Astrocyte (in vitro differentiated cells and primary cell): Measurements from ENCODE around the gene GGCX. TPM values are rescaled to one million over a fixed set of nuclear protein-coding genes. Genes with fewer than 3 reads are reported as not detected.
"Not testable (repeated sequence)": the region's sequence is repeated elsewhere in the genome, so short reads cannot be mapped to it uniquely, and the experiment has no call there.

Experiments used
- DNase-seq: peaks from one replicate; pipeline ENCODE4 v3.0.0-alpha.2; 2010; ENCODE audit warnings: low read depth
- FAIRE-seq: peaks from 2 replicates; lab custom pipeline; 2011; peaks lifted over from hg19 to GRCh38; lab: Jason Lieb, UNC
- H2AFZ ChIP-seq: 2 replicates; pipeline ENCODE4 v1.6.0; 2012; ENCODE audit warnings: low read depth, low read length, inconsistent platforms
- H3K27ac ChIP-seq: 2 replicates; pipeline ENCODE4 v1.5.1; 2011; ENCODE audit warnings: low read depth, low read length, inconsistent platforms
- H3K27me3 ChIP-seq: 2 replicates; pipeline ENCODE4 v1.6.0; 2011; ENCODE audit warnings: low read length, inconsistent platforms; ENCODE audit not compliant: insufficient read depth
- H3K36me3 ChIP-seq: 2 replicates; pipeline ENCODE4 v1.5.1; 2011; ENCODE audit warnings: low read length, inconsistent platforms; ENCODE audit not compliant: insufficient read depth
- H3K4me1 ChIP-seq: 2 replicates; pipeline ENCODE4 v1.5.1; 2011; ENCODE audit warnings: low read length, inconsistent platforms; ENCODE audit not compliant: insufficient read depth
- H3K4me2 ChIP-seq: 2 replicates; pipeline ENCODE4 v1.6.0; 2012; ENCODE audit warnings: low read length, inconsistent platforms
- H3K4me3 ChIP-seq: 2 replicates; pipeline ENCODE4 v1.5.1; 2011; ENCODE audit warnings: low read depth, mild to moderate bottlenecking, low read length, inconsistent platforms; ENCODE audit not compliant: insufficient read depth
- H3K79me2 ChIP-seq: 2 replicates; pipeline ENCODE4 v1.6.0; 2012; ENCODE audit warnings: mild to moderate bottlenecking, low read length, inconsistent platforms; ENCODE audit not compliant: insufficient read depth
- H3K9ac ChIP-seq: 2 replicates; pipeline ENCODE4 v1.6.0; 2012; ENCODE audit warnings: mild to moderate bottlenecking, low read length, inconsistent platforms
- H3K9me3 ChIP-seq: 2 replicates; pipeline ENCODE4 v1.5.1; 2012; ENCODE audit warnings: low read depth, mild to moderate bottlenecking, low read length, inconsistent platforms; ENCODE audit not compliant: insufficient read depth
- H4K20me1 ChIP-seq: 2 replicates; pipeline ENCODE4 v1.6.0; 2012; ENCODE audit warnings: low read length, inconsistent platforms; ENCODE audit not compliant: insufficient read depth
- H3K27ac Mint-ChIP-seq: one replicate; pipeline ENCODE4 v1.8.0; 2021; ENCODE audit warnings: mild to moderate bottlenecking, mixed read lengths; ENCODE audit not compliant: unreplicated experiment
- H3K27me3 Mint-ChIP-seq: one replicate; pipeline ENCODE4 v1.8.0; 2021; ENCODE audit warnings: low read depth, mixed read lengths; ENCODE audit not compliant: unreplicated experiment
- H3K36me3 Mint-ChIP-seq: one replicate; pipeline ENCODE4 v1.8.0; 2021; ENCODE audit warnings: low read depth, mixed read lengths; ENCODE audit not compliant: unreplicated experiment
- H3K4me1 Mint-ChIP-seq: one replicate; pipeline ENCODE4 v1.8.0; 2021; ENCODE audit warnings: low read depth, mixed read lengths; ENCODE audit not compliant: unreplicated experiment
- H3K4me3 Mint-ChIP-seq: one replicate; pipeline ENCODE4 v1.8.0; 2021; ENCODE audit warnings: mild to moderate bottlenecking, moderate library complexity, mixed read lengths; ENCODE audit not compliant: unreplicated experiment
- H3K9me3 Mint-ChIP-seq: one replicate; pipeline ENCODE4 v1.8.0; 2021; ENCODE audit warnings: mild to moderate bottlenecking, mixed read lengths; ENCODE audit not compliant: unreplicated experiment
- EZH2 ChIP-seq: IDR thresholded peaks from 2 replicates; pipeline ENCODE4 v1.6.1; 2012; ENCODE audit warnings: mild to moderate bottlenecking, low read length, inconsistent platforms; ENCODE audit not compliant: insufficient read depth
- total RNA-seq: library from RNA; stranded (reverse); gene quantifications from 2 replicates; pipeline ENCODE4 v1.2.1, GENCODE V29; 2021
- TF ChIP-seq, protein P1 (sequence below): IDR thresholded peaks from 2 replicates; pipeline ENCODE4 v1.5.1; 2011; ENCODE audit warnings: low read depth, mild to moderate bottlenecking, inconsistent platforms, low read length, moderate library complexity; ENCODE audit not compliant: insufficient read depth

GGCX gene
- total RNA-seq, 1 donor from 2014 or later: 79.0 TPM

DNA sequence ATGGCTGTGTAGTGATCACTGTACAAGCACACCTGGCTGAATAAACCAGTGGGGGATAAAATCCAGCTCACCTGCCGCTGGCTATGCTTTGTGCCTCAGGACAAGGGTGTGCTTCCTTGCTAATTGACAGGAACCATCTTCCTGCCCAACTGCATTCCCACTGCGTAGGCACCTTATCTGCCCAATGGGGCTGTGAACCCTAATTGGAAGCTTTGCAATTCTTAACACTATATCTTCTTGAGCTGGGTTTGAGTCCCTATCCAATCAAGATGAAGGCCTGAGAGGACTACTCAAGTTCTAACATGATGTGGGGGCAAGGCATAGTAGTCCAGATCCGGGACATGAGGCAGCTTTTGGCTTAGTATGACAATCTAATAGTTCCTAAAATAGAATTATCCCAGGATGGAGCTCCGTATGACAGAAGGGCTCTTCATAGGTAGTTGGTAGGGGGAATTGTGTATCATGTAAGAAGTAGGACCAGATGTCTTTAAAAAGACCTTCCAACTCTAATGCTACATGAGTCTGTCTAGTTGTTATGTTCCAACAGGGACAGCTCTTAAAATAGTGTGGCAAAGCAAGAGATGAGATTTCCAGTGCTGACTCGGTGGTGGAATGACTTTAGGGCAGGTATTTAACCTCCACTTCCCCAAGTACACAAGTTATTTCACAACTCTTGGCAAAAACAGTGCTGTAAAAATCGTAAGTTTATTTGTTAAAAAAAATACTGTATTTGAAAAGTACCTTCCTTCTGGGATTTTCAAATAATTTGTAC is 43.5 kb upstream of the GGCX start:
- Histone ChIP-seq H3K27me3 (no peaks in the 10 kb centered on the region), H3K4me2 (peak overlapping the region; percentile 91), H4K20me1 (peaks cover 32% of the 10 kb centered on the region), H3K9ac (no peak overlapping the region), H3K4me3 (no peak overlapping the region), H2AFZ (no peak overlapping the region), H3K79me2 (peaks cover 34% of the 10 kb centered on the region), H3K36me3 (peaks cover 15% of the 10 kb centered on the region), H3K27ac (peak overlapping the region; percentile 46), H3K4me1 (peaks cover 21% of the 10 kb centered on the region), H3K9me3 (no peaks in the 10 kb centered on the region)
- H3K27ac Mint-ChIP-seq: peak overlapping the region; percentile 95
- H3K27me3 Mint-ChIP-seq: no peaks in the 10 kb centered on the region
- TF ChIP-seq, protein P1, sequence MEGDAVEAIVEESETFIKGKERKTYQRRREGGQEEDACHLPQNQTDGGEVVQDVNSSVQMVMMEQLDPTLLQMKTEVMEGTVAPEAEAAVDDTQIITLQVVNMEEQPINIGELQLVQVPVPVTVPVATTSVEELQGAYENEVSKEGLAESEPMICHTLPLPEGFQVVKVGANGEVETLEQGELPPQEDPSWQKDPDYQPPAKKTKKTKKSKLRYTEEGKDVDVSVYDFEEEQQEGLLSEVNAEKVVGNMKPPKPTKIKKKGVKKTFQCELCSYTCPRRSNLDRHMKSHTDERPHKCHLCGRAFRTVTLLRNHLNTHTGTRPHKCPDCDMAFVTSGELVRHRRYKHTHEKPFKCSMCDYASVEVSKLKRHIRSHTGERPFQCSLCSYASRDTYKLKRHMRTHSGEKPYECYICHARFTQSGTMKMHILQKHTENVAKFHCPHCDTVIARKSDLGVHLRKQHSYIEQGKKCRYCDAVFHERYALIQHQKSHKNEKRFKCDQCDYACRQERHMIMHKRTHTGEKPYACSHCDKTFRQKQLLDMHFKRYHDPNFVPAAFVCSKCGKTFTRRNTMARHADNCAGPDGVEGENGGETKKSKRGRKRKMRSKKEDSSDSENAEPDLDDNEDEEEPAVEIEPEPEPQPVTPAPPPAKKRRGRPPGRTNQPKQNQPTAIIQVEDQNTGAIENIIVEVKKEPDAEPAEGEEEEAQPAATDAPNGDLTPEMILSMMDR: no peak
- no peak for TF ChIP-seq EZH2
- no peak for FAIRE-seq
- H3K9me3 Mint-ChIP-seq: no peaks in the 10 kb centered on the region
- H3K4me1 Mint-ChIP-seq: peaks cover 52% of the 10 kb centered on the region
- peaks cover 5% of the 10 kb centered on the region for H3K36me3 Mint-ChIP-seq
- H3K4me3 Mint-ChIP-seq: peak overlapping the region; percentile 62
- DNase-seq: no peak

DNA sequence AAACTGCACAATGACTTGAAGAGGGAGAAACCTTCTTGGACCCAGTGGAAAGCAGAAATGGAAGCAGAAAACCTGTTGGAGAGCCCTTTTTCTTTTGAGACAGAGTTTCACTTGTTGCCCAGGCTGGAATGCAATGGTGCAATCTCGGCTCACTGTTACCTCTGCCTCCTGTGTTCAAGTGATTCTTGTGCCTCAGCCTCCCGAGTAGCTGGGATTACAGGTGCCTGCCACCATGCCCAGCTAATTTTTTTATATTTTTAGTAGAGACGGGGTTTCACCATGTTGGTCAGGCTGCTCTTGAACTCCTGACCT is 42.8 kb upstream of the GGCX start:
- Histone ChIP-seq H4K20me1 (peaks cover 30% of the 10 kb centered on the region), H3K4me2 (peak overlapping the region; percentile 91), H3K36me3 (peaks cover 15% of the 10 kb centered on the region), H3K4me1 (peaks cover 21% of the 10 kb centered on the region), H3K79me2 (peaks cover 30% of the 10 kb centered on the region)
- peaks cover 47% of the 10 kb centered on the region for H3K4me1 Mint-ChIP-seq
- H3K27ac Mint-ChIP-seq: peak overlapping the region; percentile 72
- H3K9me3 ChIP-seq, H2AFZ ChIP-seq, H3K9ac ChIP-seq, H3K27me3 Mint-ChIP-seq, H3K27ac ChIP-seq, FAIRE-seq, DNase-seq, H3K36me3 Mint-ChIP-seq, H3K27me3 ChIP-seq, H3K9me3 Mint-ChIP-seq, H3K4me3 ChIP-seq: not testable (repeated sequence)
- H3K4me3 Mint-ChIP-seq: peak overlapping the region; percentile 87

DNA sequence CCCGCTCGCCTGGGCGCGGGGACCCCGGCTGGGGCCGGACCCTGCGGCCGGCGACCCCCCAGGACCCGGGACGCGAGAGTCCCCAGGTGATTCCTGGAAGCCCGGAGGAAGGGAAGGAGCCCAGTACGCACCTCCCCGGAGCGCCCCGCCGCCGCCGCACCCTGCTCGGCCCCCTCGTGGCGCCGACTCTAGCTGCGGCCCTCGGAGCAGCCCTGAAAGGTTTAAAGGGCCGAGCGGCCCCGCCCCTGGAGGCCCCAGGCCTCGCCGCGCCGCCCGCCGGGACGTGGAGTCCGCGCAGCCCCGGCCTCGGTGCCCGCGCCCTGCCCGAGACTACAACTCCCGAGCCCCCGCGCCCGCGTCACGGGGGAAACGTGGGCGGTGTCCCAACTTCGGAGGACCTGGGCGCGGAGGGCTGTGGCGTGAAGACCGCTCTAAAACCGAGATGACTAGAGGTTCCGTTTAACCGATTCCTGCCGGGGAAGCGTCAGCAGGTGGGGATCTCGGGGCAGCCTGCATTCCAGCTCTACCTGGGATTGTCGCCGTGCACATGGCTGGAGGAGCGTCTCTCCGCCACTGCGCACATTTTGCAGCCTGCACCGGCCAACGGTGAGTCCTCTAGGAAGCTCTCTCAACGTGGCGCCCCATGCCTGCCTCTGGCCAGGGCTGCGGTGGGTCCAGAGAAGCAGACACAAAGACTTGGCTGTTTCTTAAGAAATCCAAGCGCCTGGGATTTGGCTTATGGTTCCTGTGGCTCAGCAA is 41.4 kb upstream of the GGCX start, which contains the start of gene TMEM150A:
TSS of gene TMEM150A (minus strand) at position 223 of the 759 bp plus-strand sequence. CDS start 750 bp downstream, outside the sequence.
- H3K4me1 Mint-ChIP-seq: peaks cover 39% of the 10 kb centered on the region
- H3K9me3 Mint-ChIP-seq: no peaks in the 10 kb centered on the region
- peak within 1 kb of the TSS; percentile 87 for H3K4me3 Mint-ChIP-seq
- Histone ChIP-seq H3K36me3 (peaks cover 5% of the 10 kb centered on the region), H3K27me3 (no peaks in the 10 kb centered on the region), H3K4me2 (peak within 1 kb of the TSS; percentile 91), H2AFZ (peak within 1 kb of the TSS; percentile 82), H3K9ac (peak within 1 kb of the TSS; percentile 78), H3K9me3 (no peaks in the 10 kb centered on the region), H4K20me1 (peaks cover 27% of the 10 kb centered on the region), H3K79me2 (peaks cover 23% of the 10 kb centered on the region), H3K4me1 (peaks cover 21% of the 10 kb centered on the region), H3K27ac (peak within 1 kb of the TSS; percentile 13), H3K4me3 (peak within 1 kb of the TSS; percentile 92)
- H3K27me3 Mint-ChIP-seq: no peaks in the 10 kb centered on the region
- DNase-seq (peak; percentile 66), FAIRE-seq (no peak)
- H3K36me3 Mint-ChIP-seq: peaks cover 7% of the 10 kb centered on the region
- no peak for TF ChIP-seq EZH2
- TF ChIP-seq, protein P1: no peak
- H3K27ac Mint-ChIP-seq: peak within 1 kb of the TSS; percentile 72
